HL-60 (cell line): ENCODE data around the gene TAB2.
A peak's percentile ranks its signal among the peaks of the same experiment; 100 is the strongest.
"Not testable (repeated sequence)": the region's sequence is repeated elsewhere in the genome, so short reads cannot be mapped to it uniquely, and the experiment has no call there.

Experiments used
- DNase-seq, 2 experiments: peaks; one replicate each; pipeline ENCODE4 v3.0.0-alpha.2; 2010 to 2020; ENCODE audit warnings: low read depth in 1 of 2, low spot score in 1 of 2
- H3K27ac ChIP-seq: fragments of 250-450 bp; sonication (Bioruptor Pico); replicated peaks from 2 replicates; pipeline ENCODE4 v1.5.1; 2020; ENCODE audit warnings: mild to moderate bottlenecking, moderate library complexity
- H3K27me3 ChIP-seq: fragments of 250-450 bp; sonication (Bioruptor Pico); 2 replicates; pipeline ENCODE4 v1.5.1; 2021; ENCODE audit warnings: mild to moderate bottlenecking, moderate library complexity; ENCODE audit not compliant: insufficient read depth, poor library complexity, severe bottlenecking
- H3K4me3 ChIP-seq: replicated peaks from 2 replicates; pipeline ENCODE4 v1.5.1; 2011; ENCODE audit warnings: mild to moderate bottlenecking, control low read depth, low read length; ENCODE audit not compliant: insufficient read depth
- CTCF ChIP-seq: IDR thresholded peaks from one replicate; pipeline ENCODE4 v1.5.1; 2011; ENCODE audit warnings: low read length, control low read depth, inconsistent platforms; ENCODE audit not compliant: insufficient read depth
- GABPA ChIP-seq: IDR thresholded peaks from 2 replicates; pipeline ENCODE4 v1.6.1; 2012; ENCODE audit warnings: low read depth
- POLR2AphosphoS5 ChIP-seq: IDR thresholded peaks from 2 replicates; pipeline ENCODE4 v1.6.1; 2012; ENCODE audit warnings: low read depth
- SPI1 ChIP-seq: IDR thresholded peaks from 2 replicates; pipeline ENCODE4 v1.6.1; 2012; ENCODE audit warnings: low read depth, mild to moderate bottlenecking, borderline replicate concordance
- TF ChIP-seq, protein P1 (sequence below): IDR thresholded peaks from 2 replicates; pipeline ENCODE4 v1.6.1; 2012; ENCODE audit warnings: low read depth; ENCODE audit not compliant: insufficient replicate concordance

TAB2 gene

GRCh38 chr6:149318581-149319286, 1.2 kb downstream of the TAB2 start:
- TF ChIP-seq GABPA, result no peak
- TF ChIP-seq POLR2AphosphoS5, result no peak
- TF ChIP-seq SPI1, result peak; percentile 16; the same call in 1 of the 2 replicates
- TF ChIP-seq CTCF, result no peak
- TF ChIP-seq, protein P1, sequence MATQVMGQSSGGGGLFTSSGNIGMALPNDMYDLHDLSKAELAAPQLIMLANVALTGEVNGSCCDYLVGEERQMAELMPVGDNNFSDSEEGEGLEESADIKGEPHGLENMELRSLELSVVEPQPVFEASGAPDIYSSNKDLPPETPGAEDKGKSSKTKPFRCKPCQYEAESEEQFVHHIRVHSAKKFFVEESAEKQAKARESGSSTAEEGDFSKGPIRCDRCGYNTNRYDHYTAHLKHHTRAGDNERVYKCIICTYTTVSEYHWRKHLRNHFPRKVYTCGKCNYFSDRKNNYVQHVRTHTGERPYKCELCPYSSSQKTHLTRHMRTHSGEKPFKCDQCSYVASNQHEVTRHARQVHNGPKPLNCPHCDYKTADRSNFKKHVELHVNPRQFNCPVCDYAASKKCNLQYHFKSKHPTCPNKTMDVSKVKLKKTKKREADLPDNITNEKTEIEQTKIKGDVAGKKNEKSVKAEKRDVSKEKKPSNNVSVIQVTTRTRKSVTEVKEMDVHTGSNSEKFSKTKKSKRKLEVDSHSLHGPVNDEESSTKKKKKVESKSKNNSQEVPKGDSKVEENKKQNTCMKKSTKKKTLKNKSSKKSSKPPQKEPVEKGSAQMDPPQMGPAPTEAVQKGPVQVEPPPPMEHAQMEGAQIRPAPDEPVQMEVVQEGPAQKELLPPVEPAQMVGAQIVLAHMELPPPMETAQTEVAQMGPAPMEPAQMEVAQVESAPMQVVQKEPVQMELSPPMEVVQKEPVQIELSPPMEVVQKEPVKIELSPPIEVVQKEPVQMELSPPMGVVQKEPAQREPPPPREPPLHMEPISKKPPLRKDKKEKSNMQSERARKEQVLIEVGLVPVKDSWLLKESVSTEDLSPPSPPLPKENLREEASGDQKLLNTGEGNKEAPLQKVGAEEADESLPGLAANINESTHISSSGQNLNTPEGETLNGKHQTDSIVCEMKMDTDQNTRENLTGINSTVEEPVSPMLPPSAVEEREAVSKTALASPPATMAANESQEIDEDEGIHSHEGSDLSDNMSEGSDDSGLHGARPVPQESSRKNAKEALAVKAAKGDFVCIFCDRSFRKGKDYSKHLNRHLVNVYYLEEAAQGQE, result no peak
- Histone ChIP-seq H3K4me3 (peak overlapping the region; percentile 88), H3K27me3 (no peaks in the 10 kb centered on the region), H3K27ac (peak overlapping the region; percentile 89)
- DNase-seq, result no peak

GRCh38 chr6:149319422-149319821, 1.9 kb downstream of the TAB2 start:
- H3K4me3 ChIP-seq, result peak overlapping the region; percentile 88
- TF ChIP-seq POLR2AphosphoS5, result no peak
- no peak for TF ChIP-seq CTCF
- TF ChIP-seq SPI1, result no peak
- TF ChIP-seq, protein P1, result no peak
- no peak for TF ChIP-seq GABPA
- peak overlapping the region; percentile 89 for H3K27ac ChIP-seq
- H3K27me3 ChIP-seq, result no peaks in the 10 kb centered on the region
- DNase-seq, result no peak

DNA sequence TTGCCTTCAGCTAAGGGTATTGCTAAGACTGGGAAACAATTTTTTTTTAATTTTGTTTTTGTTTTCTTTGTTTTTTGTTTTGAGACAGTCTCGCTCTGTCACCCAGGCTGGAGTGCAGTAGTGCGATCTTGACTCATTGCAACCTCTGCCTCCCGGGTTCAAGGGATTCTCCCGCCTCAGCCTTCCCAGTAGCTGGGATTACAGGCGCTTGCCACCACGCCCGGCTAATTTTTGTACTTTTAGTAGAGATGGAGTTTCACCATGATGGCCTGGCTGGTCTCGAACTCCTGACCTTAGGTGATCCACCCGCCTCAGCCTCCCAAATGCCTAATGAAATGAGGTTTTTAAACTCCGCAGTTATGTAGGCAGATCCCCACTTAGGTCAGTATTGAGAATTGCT, 2.5 kb downstream of the TAB2 start:
- H3K27ac ChIP-seq, H3K4me3 ChIP-seq, DNase-seq, H3K27me3 ChIP-seq: not testable (repeated sequence)

- no peak overlapping the region for H3K4me3 ChIP-seq
- H3K27me3 ChIP-seq, result no peaks in the 10 kb centered on the region
- no peak for DNase-seq
- no peak overlapping the region for H3K27ac ChIP-seq
- TF ChIP-seq CTCF (no peak), POLR2AphosphoS5 (no peak), GABPA (no peak), SPI1 (no peak)
- TF ChIP-seq, protein P1, result no peak
Measured at GRCh38 chr6:149320796-149321195, 3.3 kb downstream of the TAB2 start.
